Kidney epithelial cell (primary cell): ENCODE data around the gene CNTF. TPM values are rescaled to one million over a fixed set of nuclear protein-coding genes. Genes with fewer than 3 reads are reported as not detected.
"Not testable (repeated sequence)": the region's sequence is repeated elsewhere in the genome, so short reads cannot be mapped to it uniquely, and the experiment has no call there.

ENCODE experiments used
- DNase-seq: peaks from one replicate; pipeline ENCODE4 v3.0.0-alpha.2; 2010; ENCODE audit warnings: low read depth
- H3K27me3 ChIP-seq: 2 replicates; pipeline ENCODE4 v1.6.0; 2011; ENCODE audit warnings: low read length; ENCODE audit not compliant: control insufficient read depth, insufficient read depth
- H3K36me3 ChIP-seq: 2 replicates; pipeline ENCODE4 v1.5.1; 2011; ENCODE audit warnings: low read length; ENCODE audit not compliant: control insufficient read depth, insufficient read depth
- H3K4me3 ChIP-seq: 2 replicates; pipeline ENCODE4 v1.5.1; 2011; ENCODE audit warnings: low read depth, mild to moderate bottlenecking, control low read depth, low read length
- total RNA-seq: library from RNA; depleted of rRNA; stranded (reverse); fragments of >200 nt; gene quantifications from 2 replicates; pipeline ENCODE4 v1.2.3, GENCODE V29; 2015
- TF ChIP-seq, protein P1 (sequence below): IDR thresholded peaks from 2 replicates; pipeline ENCODE4 v1.5.1; 2011; ENCODE audit warnings: mild to moderate bottlenecking, moderate library complexity, low read length, control low read depth, inconsistent platforms; ENCODE audit not compliant: insufficient read depth, poor library complexity, severe bottlenecking

The CNTF gene
- total RNA-seq: 0.96 and 1.1 TPM in 2 replicates

GRCh38 chr11:58622344-58622743 lies at the start of gene CNTF:
Gene CNTF, plus strand, starts transcription at chr11:58622665. Its CDS starts 88 bp downstream, at chr11:58622753.
- H3K4me3 ChIP-seq: no peak within 1 kb of the TSS
- TF ChIP-seq, protein P1, sequence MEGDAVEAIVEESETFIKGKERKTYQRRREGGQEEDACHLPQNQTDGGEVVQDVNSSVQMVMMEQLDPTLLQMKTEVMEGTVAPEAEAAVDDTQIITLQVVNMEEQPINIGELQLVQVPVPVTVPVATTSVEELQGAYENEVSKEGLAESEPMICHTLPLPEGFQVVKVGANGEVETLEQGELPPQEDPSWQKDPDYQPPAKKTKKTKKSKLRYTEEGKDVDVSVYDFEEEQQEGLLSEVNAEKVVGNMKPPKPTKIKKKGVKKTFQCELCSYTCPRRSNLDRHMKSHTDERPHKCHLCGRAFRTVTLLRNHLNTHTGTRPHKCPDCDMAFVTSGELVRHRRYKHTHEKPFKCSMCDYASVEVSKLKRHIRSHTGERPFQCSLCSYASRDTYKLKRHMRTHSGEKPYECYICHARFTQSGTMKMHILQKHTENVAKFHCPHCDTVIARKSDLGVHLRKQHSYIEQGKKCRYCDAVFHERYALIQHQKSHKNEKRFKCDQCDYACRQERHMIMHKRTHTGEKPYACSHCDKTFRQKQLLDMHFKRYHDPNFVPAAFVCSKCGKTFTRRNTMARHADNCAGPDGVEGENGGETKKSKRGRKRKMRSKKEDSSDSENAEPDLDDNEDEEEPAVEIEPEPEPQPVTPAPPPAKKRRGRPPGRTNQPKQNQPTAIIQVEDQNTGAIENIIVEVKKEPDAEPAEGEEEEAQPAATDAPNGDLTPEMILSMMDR: no peak
- no peaks in the 10 kb centered on the region for H3K27me3 ChIP-seq
- DNase-seq: no peak
- H3K36me3 ChIP-seq: no peaks in the 10 kb centered on the region

DNA sequence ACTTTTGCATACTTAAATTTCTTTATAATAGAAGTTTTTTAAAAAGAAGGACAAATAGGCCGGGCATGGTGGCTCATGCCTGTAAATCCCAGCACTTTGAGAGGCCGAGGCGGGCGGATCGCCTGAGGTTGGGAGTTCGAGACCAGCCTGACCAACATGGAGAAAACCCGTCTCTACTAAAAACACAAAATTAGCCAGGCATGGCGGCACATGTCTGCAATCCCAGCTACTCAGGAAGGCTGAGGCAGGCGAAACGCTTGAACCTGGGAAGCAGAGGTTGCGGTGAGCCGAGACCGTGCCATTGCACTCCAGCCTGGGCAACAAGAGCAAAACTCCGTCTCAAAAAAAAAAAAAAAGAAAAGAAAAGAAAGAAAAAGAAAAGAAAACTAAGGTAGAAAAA lies 49.6 kb upstream of the CNTF start:
- DNase-seq, H3K27me3 ChIP-seq, H3K4me3 ChIP-seq: not testable (repeated sequence)

GRCh38 chr11:58573451-58574104 lies 48.9 kb upstream of the CNTF start:
- Histone ChIP-seq H3K36me3 (no peaks in the 10 kb centered on the region), H3K4me3 (no peak overlapping the region), H3K27me3 (no peaks in the 10 kb centered on the region)
- TF ChIP-seq, protein P1: no peak
- DNase-seq: no peak

More for the DNA sequence above, 49.6 kb upstream of the CNTF start:
- H3K36me3 ChIP-seq: not testable (repeated sequence)

DNA sequence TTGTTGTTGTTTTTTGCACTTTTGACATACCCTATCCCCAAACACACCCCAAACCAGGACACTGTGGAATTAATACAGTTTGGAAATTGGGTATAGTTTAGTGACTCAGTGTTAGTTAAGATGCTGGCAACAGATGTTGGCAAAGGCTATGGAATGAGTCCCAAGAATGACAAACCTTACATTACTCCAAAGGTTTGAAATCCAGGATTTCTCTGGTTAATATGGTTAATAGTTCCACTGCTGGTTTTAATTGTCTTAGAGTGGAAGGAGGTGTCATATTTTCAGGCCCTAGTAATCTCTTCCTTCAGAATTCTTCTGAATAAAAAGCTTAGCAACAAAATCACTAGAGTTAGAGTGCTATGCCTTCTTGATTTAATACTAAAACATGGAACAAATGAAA lies 47.6 kb upstream of the CNTF start:
- no peaks in the 10 kb centered on the region for H3K27me3 ChIP-seq
- no peak overlapping the region for H3K4me3 ChIP-seq
- TF ChIP-seq, protein P1: no peak
- no peak for DNase-seq
- no peaks in the 10 kb centered on the region for H3K36me3 ChIP-seq

DNA sequence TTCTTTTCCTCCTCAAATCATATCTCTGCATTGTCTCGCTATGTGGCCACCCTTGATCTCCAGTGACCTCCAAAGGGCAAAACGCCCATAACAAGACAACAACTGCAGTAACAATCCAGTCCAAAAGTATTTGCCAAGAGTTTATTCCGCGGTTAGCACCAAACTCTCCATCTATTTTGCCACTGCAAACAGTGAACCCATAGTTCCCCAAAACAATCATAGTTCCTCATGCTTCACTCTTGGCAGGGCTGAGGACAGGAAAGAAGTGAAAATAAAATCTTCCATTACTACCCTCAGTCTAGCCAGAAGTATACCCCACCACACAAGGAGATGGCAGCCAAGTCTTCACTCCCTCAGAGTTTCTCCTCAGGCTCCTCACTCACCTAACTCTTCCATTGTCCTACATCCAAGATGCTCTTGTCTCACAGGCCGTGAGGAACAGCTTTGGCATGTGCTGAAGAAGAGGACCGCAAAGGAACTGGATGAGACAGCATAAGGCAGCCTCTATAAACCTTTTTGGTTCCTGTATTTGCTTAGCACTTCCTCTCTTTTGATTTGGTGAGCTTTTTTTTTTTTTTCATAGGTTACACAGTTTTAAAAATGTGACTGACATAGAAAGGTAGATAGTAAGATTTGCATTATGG lies 47.0 kb upstream of the CNTF start, which contains the start of gene LPXN:
LPXN (minus strand) TSS at position 480 of the 644 bp plus-strand sequence; CDS start at position 396, 84 bp downstream.
- Histone ChIP-seq H3K27me3 (no peaks in the 10 kb centered on the region), H3K4me3 (peak within 1 kb of the TSS; percentile 100), H3K36me3 (no peaks in the 10 kb centered on the region)
- TF ChIP-seq, protein P1: no peak
- DNase-seq: no peak

DNA sequence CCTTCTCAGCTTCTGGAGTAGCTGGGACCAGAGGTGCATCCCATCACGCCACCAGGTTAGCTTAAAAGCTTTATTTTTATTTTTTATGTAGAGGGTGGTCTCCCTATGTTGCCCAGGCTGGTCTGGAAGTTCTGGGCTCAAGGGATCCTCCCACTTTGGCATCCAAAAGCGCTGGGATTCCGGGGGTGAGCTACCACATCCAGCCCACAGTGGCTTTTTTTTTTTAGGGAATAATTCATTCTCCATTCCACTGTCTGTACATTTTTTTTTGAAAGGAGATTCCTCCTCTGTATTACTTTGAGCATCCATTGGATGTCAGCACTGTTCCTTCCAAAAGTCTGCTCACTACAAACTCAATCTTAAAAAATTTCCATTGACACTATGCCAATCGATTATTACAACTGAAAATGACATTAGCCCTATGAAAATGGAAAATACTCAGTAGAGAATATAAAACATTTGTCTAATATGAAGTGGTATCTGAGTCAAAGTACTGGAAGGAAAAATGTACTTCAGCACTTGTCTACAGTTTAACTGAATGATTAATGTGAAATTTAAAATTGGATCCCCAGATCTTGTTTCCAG lies 45.5 kb upstream of the CNTF start:
- no peaks in the 10 kb centered on the region for H3K27me3 ChIP-seq
- H3K36me3 ChIP-seq: no peaks in the 10 kb centered on the region
- no peak for DNase-seq
- TF ChIP-seq, protein P1: peak; percentile 36
- peak overlapping the region; percentile 100 for H3K4me3 ChIP-seq
